Neural cell (in vitro differentiated cells): ENCODE results near the gene PIAS1. TPM values are rescaled to one million over a fixed set of nuclear protein-coding genes. Genes with fewer than 3 reads are reported as not detected.

ENCODE experiments used
- H2AFZ ChIP-seq: fragments of 200-600, 300-800 bp; sonication (generic), shearing (Covaris generic); 2 replicates; pipeline ENCODE4 v1.6.0; 2014; ENCODE audit warnings: low read depth, mild to moderate bottlenecking, antibody characterized with exemption, low read length, moderate library complexity
- H3F3A ChIP-seq: fragments of 200-600 bp; shearing (Covaris generic); 2 replicates; pipeline ENCODE4 v1.6.1; 2016; ENCODE audit warnings: mild to moderate bottlenecking, moderate library complexity, mixed read lengths, antibody characterized with exemption, low read length; ENCODE audit not compliant: insufficient read depth, poor library complexity, severe bottlenecking
- H3K27ac ChIP-seq: fragments of 200-600, 300-800 bp; sonication (generic), shearing (Covaris generic); 2 replicates; pipeline ENCODE4 v1.5.1; 2014; ENCODE audit warnings: mild to moderate bottlenecking, low read length, moderate library complexity
- H3K27me3 ChIP-seq: fragments of 300-800, 200-600 bp; sonication (generic), shearing (Covaris generic); 2 replicates; pipeline ENCODE4 v1.6.0; 2014; ENCODE audit warnings: mild to moderate bottlenecking, low read depth, low read length, moderate library complexity; ENCODE audit not compliant: insufficient read depth
- H3K36me3 ChIP-seq: fragments of 300-800, 200-600 bp; sonication (generic), shearing (Covaris generic); 2 replicates; pipeline ENCODE4 v1.5.1; 2014; ENCODE audit warnings: mild to moderate bottlenecking, antibody characterized with exemption, low read length, moderate library complexity; ENCODE audit not compliant: insufficient read depth
- H3K4me2 ChIP-seq: fragments of 300-800, 200-600 bp; sonication (generic), shearing (Covaris generic); 2 replicates; pipeline ENCODE4 v1.6.0; 2014; ENCODE audit warnings: mild to moderate bottlenecking, low read length
- H3K4me3 ChIP-seq: fragments of 300-800, 200-600 bp; sonication (generic), shearing (Covaris generic); 2 replicates; pipeline ENCODE4 v1.5.1; 2014; ENCODE audit warnings: mild to moderate bottlenecking, low read length, moderate library complexity
- H3K79me2 ChIP-seq: fragments of 200-600 bp; shearing (Covaris generic); replicated peaks from 2 replicates; pipeline ENCODE4 v1.6.0; 2014; ENCODE audit warnings: mild to moderate bottlenecking, low read length, moderate library complexity; ENCODE audit not compliant: insufficient read depth
- H3K9ac ChIP-seq: fragments of 300-800, 200-600 bp; sonication (generic), shearing (Covaris generic); 2 replicates; pipeline ENCODE4 v1.6.1; 2016; ENCODE audit warnings: mild to moderate bottlenecking, low read length, mixed read lengths
- H3K9me2 ChIP-seq: fragments of 200-600 bp; shearing (Covaris generic); 2 replicates; pipeline ENCODE4 v1.6.1; 2016; ENCODE audit warnings: mild to moderate bottlenecking, low read length, mixed read lengths; ENCODE audit not compliant: insufficient read depth
- H3K9me3 ChIP-seq: fragments of 200-600, 300-800 bp; sonication (generic), shearing (Covaris generic); 2 replicates; pipeline ENCODE4 v1.6.1; 2016; ENCODE audit warnings: mild to moderate bottlenecking, mixed run types, low read length, moderate library complexity, mixed read lengths
- H4K20me1 ChIP-seq: fragments of 200-600 bp; shearing (Covaris generic); 2 replicates; pipeline ENCODE4 v1.6.1; 2016; ENCODE audit warnings: mild to moderate bottlenecking, mixed run types; ENCODE audit not compliant: insufficient read depth
- CTCF ChIP-seq: fragments of 450-650 bp; IDR thresholded peaks from 2 replicates; pipeline ENCODE4 v1.5.1; 2014; ENCODE audit warnings: antibody characterized with exemption, mild to moderate bottlenecking, moderate library complexity; ENCODE audit not compliant: poor library complexity, severe bottlenecking
- EP300 ChIP-seq: fragments of 450-650 bp; conservative IDR thresholded peaks from 2 replicates; pipeline ENCODE4 v1.6.1; 2014; ENCODE audit warnings: antibody characterized with exemption, mild to moderate bottlenecking, moderate library complexity; ENCODE audit not compliant: poor library complexity, severe bottlenecking
- EZH2 ChIP-seq: fragments of 200-600, 300-800 bp; shearing (Covaris generic), sonication (generic); IDR thresholded peaks from 2 replicates; pipeline ENCODE4 v1.6.1; 2014; ENCODE audit warnings: antibody characterized with exemption, low read length, borderline replicate concordance, mild to moderate bottlenecking; ENCODE audit not compliant: insufficient read depth, poor library complexity, severe bottlenecking
- MXI1 ChIP-seq: fragments of 450-650 bp; conservative IDR thresholded peaks from 2 replicates; pipeline ENCODE4 v1.6.1; 2014; ENCODE audit warnings: antibody characterized with exemption, mild to moderate bottlenecking; ENCODE audit not compliant: poor library complexity, severe bottlenecking
- POLR2AphosphoS5 ChIP-seq: IDR thresholded peaks from 2 replicates; pipeline ENCODE4 v1.6.1; 2012
- RAD21 ChIP-seq: fragments of 450-650 bp; conservative IDR thresholded peaks from 2 replicates; pipeline ENCODE4 v1.6.1; 2014; ENCODE audit warnings: antibody characterized with exemption, mild to moderate bottlenecking, moderate library complexity
- REST ChIP-seq: IDR thresholded peaks from 2 replicates; pipeline ENCODE4 v1.6.1; 2012; ENCODE audit warnings: borderline replicate concordance
- SMC3 ChIP-seq: fragments of 450-650 bp; conservative IDR thresholded peaks from 2 replicates; pipeline ENCODE4 v1.6.1; 2014; ENCODE audit warnings: antibody characterized with exemption, mild to moderate bottlenecking, moderate library complexity; ENCODE audit not compliant: poor library complexity
- TAF1 ChIP-seq: IDR thresholded peaks from 2 replicates; pipeline ENCODE4 v1.6.1; 2012; ENCODE audit warnings: low read depth
- polyA plus RNA-seq: library from polyadenylated mRNA; depleted of rRNA; stranded (reverse); fragments of >200 nt; gene quantifications from 2 replicates; pipeline ENCODE4 v1.2.3, GENCODE V29; 2014

Gene PIAS1
- polyA plus RNA-seq, 1 donor from 2014 or later: 14.3 TPM

GRCh38 chr15:68022061-68022460 is 32.1 kb upstream of the PIAS1 start:
- H4K20me1 ChIP-seq: no peaks in the 10 kb centered on the region
- TF ChIP-seq POLR2AphosphoS5 (no peak), MXI1 (no peak)

GRCh38 chr15:68023307-68024101 is 30.6 kb upstream of the PIAS1 start:
- Histone ChIP-seq H3K9ac (no peak overlapping the region), H3F3A (no peaks in the 10 kb centered on the region), H3K4me3 (no peak overlapping the region), H3K79me2 (no peaks in the 10 kb centered on the region), H2AFZ (no peak overlapping the region), H4K20me1 (no peaks in the 10 kb centered on the region), H3K9me3 (no peaks in the 10 kb centered on the region), H3K36me3 (no peaks in the 10 kb centered on the region), H3K4me2 (no peak overlapping the region), H3K27me3 (no peaks in the 10 kb centered on the region), H3K27ac (no peak overlapping the region), H3K9me2 (no peaks in the 10 kb centered on the region)
- TF ChIP-seq TAF1 (no peak), EP300 (no peak), REST (no peak), SMC3 (no peak), RAD21 (no peak), MXI1 (no peak), EZH2 (no peak), POLR2AphosphoS5 (no peak), CTCF (no peak)

More at GRCh38 chr15:68022061-68022460, 32.1 kb upstream of the PIAS1 start:
- Histone ChIP-seq H3K36me3 (no peaks in the 10 kb centered on the region), H3K9me3 (no peaks in the 10 kb centered on the region), H2AFZ (no peak overlapping the region), H3K27me3 (no peaks in the 10 kb centered on the region), H3K9me2 (no peaks in the 10 kb centered on the region), H3K4me2 (no peak overlapping the region), H3K4me3 (no peak overlapping the region), H3K27ac (no peak overlapping the region), H3K79me2 (no peaks in the 10 kb centered on the region), H3K9ac (no peak overlapping the region), H3F3A (no peaks in the 10 kb centered on the region)
